ENCODE results near the gene SPTLC3.

GRCh38 chr20:12978126-12978394 lies 30.7 kb upstream of the SPTLC3 start:
- TF ChIP-seq, protein P1, sequence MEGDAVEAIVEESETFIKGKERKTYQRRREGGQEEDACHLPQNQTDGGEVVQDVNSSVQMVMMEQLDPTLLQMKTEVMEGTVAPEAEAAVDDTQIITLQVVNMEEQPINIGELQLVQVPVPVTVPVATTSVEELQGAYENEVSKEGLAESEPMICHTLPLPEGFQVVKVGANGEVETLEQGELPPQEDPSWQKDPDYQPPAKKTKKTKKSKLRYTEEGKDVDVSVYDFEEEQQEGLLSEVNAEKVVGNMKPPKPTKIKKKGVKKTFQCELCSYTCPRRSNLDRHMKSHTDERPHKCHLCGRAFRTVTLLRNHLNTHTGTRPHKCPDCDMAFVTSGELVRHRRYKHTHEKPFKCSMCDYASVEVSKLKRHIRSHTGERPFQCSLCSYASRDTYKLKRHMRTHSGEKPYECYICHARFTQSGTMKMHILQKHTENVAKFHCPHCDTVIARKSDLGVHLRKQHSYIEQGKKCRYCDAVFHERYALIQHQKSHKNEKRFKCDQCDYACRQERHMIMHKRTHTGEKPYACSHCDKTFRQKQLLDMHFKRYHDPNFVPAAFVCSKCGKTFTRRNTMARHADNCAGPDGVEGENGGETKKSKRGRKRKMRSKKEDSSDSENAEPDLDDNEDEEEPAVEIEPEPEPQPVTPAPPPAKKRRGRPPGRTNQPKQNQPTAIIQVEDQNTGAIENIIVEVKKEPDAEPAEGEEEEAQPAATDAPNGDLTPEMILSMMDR (IDR thresholded peaks at IDR 0.05; ENCODE audit: low read depth, low read length) = no peak
- TF ChIP-seq EZH2phosphoT487 (IDR thresholded peaks at IDR 0.05; ENCODE audit: low read depth) = no peak

Measured in OCI-LY3 (cell line).